Measurements from ENCODE around the gene HOXB2.

Gene HOXB2

GRCh38 chr17:48546924-48547807 is 2.3 kb upstream of the HOXB2 start (continued):
- TF ChIP-seq AEBP2 (tag by site-specific recombination; IDR thresholded peaks at IDR 0.05; ENCODE audit: borderline replicate concordance), result no peak
- TF ChIP-seq KLF17 (tag by site-specific recombination; IDR thresholded peaks at IDR 0.05), result peak; percentile 92
- no peak for TF ChIP-seq ZNF302 (tag by site-specific recombination; IDR thresholded peaks at IDR 0.05; ENCODE audit: low read depth)
- peak; percentile 62 for TF ChIP-seq ZNF366 (tag by site-specific recombination; conservative IDR thresholded peaks at IDR 0.05)
- TF ChIP-seq ZNF24 (tag by site-specific recombination; IDR thresholded peaks at IDR 0.05), result peak; percentile 88
- TF ChIP-seq REST (tag by site-specific recombination; IDR thresholded peaks at IDR 0.05), result no peak
- TF ChIP-seq ZNF560 (tag by site-specific recombination; IDR thresholded peaks at IDR 0.05; ENCODE audit: borderline replicate concordance), result no peak
- peak; percentile 85 for TF ChIP-seq OVOL3 (tag by site-specific recombination; IDR thresholded peaks at IDR 0.05)
- peak; percentile 15 for TF ChIP-seq SP2 (tag by site-specific recombination; IDR thresholded peaks at IDR 0.05)
- TF ChIP-seq BCL11B (tag by site-specific recombination; IDR thresholded peaks at IDR 0.05; ENCODE audit: low read depth), result peak; percentile 75; the same call in 1 of the 2 replicates
- no peak for TF ChIP-seq ZNF513 (tag by site-specific recombination; IDR thresholded peaks at IDR 0.05)
- TF ChIP-seq WT1 (tag by site-specific recombination; IDR thresholded peaks at IDR 0.05), result peak; percentile 92
- TF ChIP-seq ZNF792 (tag by site-specific recombination; IDR thresholded peaks at IDR 0.05), result no peak
- no peak for TF ChIP-seq ZNF23 (tag by site-specific recombination; IDR thresholded peaks at IDR 0.05; ENCODE audit: borderline replicate concordance)
- TF ChIP-seq TCF7L2 (IDR thresholded peaks at IDR 0.05; ENCODE audit: borderline replicate concordance, low read depth, low read length), result 0 out of 2 replicates have a peak, but pooled peaks have one; percentile 41
- TF ChIP-seq ZSCAN4 (tag by site-specific recombination; IDR thresholded peaks at IDR 0.05), result no peak
- no peak for TF ChIP-seq MEIS1 (CRISPR knock-in tag; IDR thresholded peaks at IDR 0.05; ENCODE audit: borderline replicate concordance)
- peak; percentile 76; the same call in 1 of the 2 replicates for TF ChIP-seq ZNF423 (tag by site-specific recombination; IDR thresholded peaks at IDR 0.05)
- TF ChIP-seq ZNF391 (tag by site-specific recombination; IDR thresholded peaks at IDR 0.05; ENCODE audit: borderline replicate concordance, low read depth), result 0 out of 2 replicates have a peak, but pooled peaks have one; percentile 29
- TF ChIP-seq INSM2 (tag by site-specific recombination; IDR thresholded peaks at IDR 0.05), result peak; percentile 82
- TF ChIP-seq ZNF510 (tag by site-specific recombination; IDR thresholded peaks at IDR 0.05; ENCODE audit: insufficient replicate concordance), result no peak
- TF ChIP-seq ZNF121 (tag by site-specific recombination; IDR thresholded peaks at IDR 0.05), result peak; percentile 7; the same call in 1 of the 2 replicates
- no peak for TF ChIP-seq ZNF514 (tag by site-specific recombination; IDR thresholded peaks at IDR 0.05)
- peak; percentile 34; the same call in 1 of the 2 replicates for TF ChIP-seq ZNF341 (tag by site-specific recombination; IDR thresholded peaks at IDR 0.05; ENCODE audit: low read depth)
- no peak for TF ChIP-seq ZNF292 (tag by site-specific recombination; IDR thresholded peaks at IDR 0.05; ENCODE audit: borderline replicate concordance, low read depth)
- peak; percentile 93 for TF ChIP-seq ZNF596 (tag by site-specific recombination; IDR thresholded peaks at IDR 0.05)
- TF ChIP-seq ZFP41 (tag by site-specific recombination; IDR thresholded peaks at IDR 0.05; ENCODE audit: borderline replicate concordance), result no peak
- TF ChIP-seq ZNF174 (tag by site-specific recombination; IDR thresholded peaks at IDR 0.05), result no peak
